GM18520 (cell line): ENCODE measurements around the gene GCG.

Source experiments
- ATAC-seq: cut with Tn5 transposase; IDR thresholded peaks from one replicate; pipeline ENCODE4 v1.9.1; 2021; ENCODE audit not compliant: unreplicated experiment

GCG gene

DNA sequence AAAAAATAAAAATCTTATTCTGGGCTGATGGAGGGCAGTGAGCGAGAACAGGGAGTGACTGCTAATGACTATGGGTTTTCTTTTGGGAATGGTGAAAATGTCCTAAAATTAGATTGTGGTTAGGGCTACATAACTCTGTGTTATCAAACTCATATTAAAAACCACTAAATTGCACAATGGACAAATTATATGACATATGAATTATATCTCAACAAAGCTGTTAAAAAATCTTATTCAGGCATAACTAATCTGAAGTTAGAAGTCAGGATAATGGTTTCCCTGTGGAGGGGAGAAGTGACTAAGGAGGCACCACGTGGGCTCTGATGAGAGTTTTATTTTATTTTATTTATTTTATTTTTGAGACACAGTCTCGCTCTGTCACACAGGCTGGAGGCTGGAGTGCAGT lies 45.9 kb downstream of the GCG start:
- no peak for ATAC-seq

DNA sequence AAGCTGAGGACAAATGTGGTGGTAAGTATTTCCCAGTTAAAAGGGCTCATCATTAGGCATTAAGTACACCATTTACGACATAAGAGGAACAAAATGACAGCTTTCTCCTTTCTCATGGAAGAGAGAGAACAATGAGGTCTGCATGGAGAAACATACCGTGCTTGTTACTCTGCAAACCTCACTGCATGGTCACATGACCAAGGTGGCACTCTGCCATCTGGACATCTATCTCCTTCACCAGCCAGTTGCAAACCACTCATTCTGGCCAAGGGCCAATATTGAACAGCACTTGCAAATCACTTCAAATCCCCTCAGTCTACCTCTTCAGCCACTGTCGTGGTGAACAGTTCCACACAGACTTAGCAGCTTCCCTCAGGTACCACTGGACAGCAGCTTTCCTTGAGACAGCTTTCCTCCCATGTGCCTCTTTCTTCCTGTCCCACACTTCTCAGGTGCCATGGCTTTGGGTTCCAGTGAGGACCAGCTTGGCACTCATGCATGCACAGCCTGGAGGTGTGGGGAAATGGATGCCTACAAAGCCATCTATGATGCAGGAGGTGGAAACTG lies 48.5 kb downstream of the GCG start:
- ATAC-seq: no peak

DNA sequence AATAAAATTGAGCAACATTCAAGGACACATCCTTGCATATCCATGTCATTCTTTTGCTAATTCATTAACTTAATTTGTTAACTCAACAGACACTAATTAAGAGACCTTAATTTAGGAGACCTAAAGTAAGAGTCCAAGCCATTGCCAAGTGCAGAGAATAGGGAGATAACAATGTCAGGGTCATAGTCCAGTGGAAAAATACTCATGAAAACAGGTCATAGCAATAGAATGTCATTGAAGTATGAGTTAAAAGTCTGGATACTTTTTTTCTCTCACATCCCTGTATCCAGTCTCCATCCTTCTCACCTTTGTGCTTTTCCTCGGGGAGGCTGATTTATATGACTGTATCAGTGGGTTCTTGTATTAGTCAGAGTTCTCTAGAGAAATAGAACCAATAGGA lies 51.5 kb downstream of the GCG start:
- no peak for ATAC-seq

DNA sequence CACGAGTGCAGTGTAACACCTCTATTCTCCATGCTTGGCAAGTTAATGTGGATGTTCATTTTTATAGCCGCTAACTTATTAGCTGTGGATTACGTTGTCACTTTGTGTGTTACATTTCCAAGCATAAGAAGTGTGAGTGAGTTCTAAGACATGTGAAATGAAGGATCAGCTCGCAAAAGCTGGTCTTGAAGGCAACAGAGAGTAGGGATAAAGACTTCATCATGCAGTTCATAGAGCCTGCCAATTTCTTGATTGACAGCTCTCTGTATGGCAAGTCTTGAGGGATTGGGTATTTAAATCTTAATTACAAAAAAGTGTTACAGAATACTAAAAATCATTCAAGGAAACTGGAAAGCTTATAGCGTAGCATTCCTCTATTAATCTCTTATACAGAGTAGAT lies 52.2 kb downstream of the GCG start:
- ATAC-seq: no peak
